Thymus (tissue), 11 donors: ENCODE measurements around the gene MUL1. TPM values are rescaled to one million over a fixed set of nuclear protein-coding genes. Genes with fewer than 3 reads are reported as not detected.

Experiments
- DNase-seq, 9 donors: peaks; one replicate each; pipeline ENCODE4 v3.0.0-alpha.2; 2013; ENCODE audit warnings: low spot score in 9 of 9, low read depth in 6 of 9, missing footprints in 1 of 9
- H3K27ac ChIP-seq, 2 donors: one replicate each; pipeline ENCODE4 v1.5.1; 2013; ENCODE audit warnings: control low read depth in 1 of 2, low read depth in 1 of 2, low read length in 1 of 2, mild to moderate bottlenecking in 1 of 2, moderate library complexity in 1 of 2
- H3K27me3 ChIP-seq, 2 donors: one replicate each; pipeline ENCODE4 v1.5.1; 2013; ENCODE audit warnings: low read length in 1 of 2; ENCODE audit not compliant: control insufficient read depth in 2 of 2, insufficient read depth in 1 of 2
- H3K36me3 ChIP-seq, 2 donors: one replicate each; pipeline ENCODE4 v1.5.1; 2013; ENCODE audit warnings: low read length in 1 of 2, mild to moderate bottlenecking in 1 of 2, moderate library complexity in 1 of 2; ENCODE audit not compliant: control insufficient read depth in 2 of 2, insufficient read depth in 2 of 2
- H3K4me1 ChIP-seq, 2 donors: one replicate each; pipeline ENCODE4 v1.5.1; 2013; ENCODE audit warnings: low read length in 2 of 2; ENCODE audit not compliant: control insufficient read depth in 2 of 2, insufficient read depth in 2 of 2
- H3K4me3 ChIP-seq, 2 donors: one replicate each; pipeline ENCODE4 v1.5.1; 2013; ENCODE audit warnings: low read length in 2 of 2, control low read depth in 1 of 2, mild to moderate bottlenecking in 1 of 2
- H3K9me3 ChIP-seq, 2 donors: one replicate each; pipeline ENCODE4 v1.5.1; 2013; ENCODE audit warnings: low read length in 1 of 2, mild to moderate bottlenecking in 1 of 2; ENCODE audit not compliant: control insufficient read depth in 2 of 2, insufficient read depth in 1 of 2
- WGBS: extraction: QIAGEN DNeasy Blood & Tissue Kit; methylation state at CpG from one replicate; pipeline ENCODE4 v1.1.7; 2013; 5-methylcytosine and 5-hydroxymethylcytosine counted together
- polyA plus RNA-seq: library from polyadenylated mRNA; stranded (reverse); fragments of 200-250 nt; gene quantifications from one replicate; pipeline ENCODE4 v1.2.3, GENCODE V29; 2013
- total RNA-seq: library from RNA; stranded (reverse); fragments of 120-200 nt; gene quantifications from one replicate; pipeline ENCODE4 v1.2.4, GENCODE V29; 2013
- donor health status: healthy.

The MUL1 gene
- total and polyA plus RNA-seq, 2 donors: 9.3 to 14.5 TPM

DNA sequence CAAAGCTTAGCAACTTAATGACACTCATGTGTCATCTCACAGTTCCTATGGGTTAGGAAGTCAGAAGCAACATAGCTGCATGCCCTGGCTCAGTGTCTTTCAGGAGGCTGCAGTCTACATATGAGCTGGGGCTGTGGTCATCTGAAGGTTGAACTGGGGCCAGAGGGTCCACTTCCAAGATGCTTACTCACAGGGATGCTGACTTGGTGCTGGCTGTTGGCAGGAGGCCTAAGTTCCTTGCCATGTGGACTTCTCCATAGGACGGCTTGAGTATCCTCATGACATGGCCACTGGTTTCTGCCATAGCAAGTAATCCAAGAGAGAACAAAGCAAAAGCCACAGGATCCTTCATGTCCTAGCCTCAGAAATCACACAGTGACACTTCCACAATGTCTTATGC, 32.3 kb upstream of the MUL1 start:
- DNase-seq: no peak
- 95% methylated on average over 1 of the region's 1 CpG for WGBS
- Histone ChIP-seq H3K9me3 (no peaks in the 10 kb centered on the region), H3K36me3 (no peaks in the 10 kb centered on the region), H3K4me3 (no peak overlapping the region), H3K27ac (no peak overlapping the region), H3K4me1 (no peaks in the 10 kb centered on the region), H3K27me3 (peaks cover 0 to 13% of the 10 kb centered on the region in 2 donors)

DNA sequence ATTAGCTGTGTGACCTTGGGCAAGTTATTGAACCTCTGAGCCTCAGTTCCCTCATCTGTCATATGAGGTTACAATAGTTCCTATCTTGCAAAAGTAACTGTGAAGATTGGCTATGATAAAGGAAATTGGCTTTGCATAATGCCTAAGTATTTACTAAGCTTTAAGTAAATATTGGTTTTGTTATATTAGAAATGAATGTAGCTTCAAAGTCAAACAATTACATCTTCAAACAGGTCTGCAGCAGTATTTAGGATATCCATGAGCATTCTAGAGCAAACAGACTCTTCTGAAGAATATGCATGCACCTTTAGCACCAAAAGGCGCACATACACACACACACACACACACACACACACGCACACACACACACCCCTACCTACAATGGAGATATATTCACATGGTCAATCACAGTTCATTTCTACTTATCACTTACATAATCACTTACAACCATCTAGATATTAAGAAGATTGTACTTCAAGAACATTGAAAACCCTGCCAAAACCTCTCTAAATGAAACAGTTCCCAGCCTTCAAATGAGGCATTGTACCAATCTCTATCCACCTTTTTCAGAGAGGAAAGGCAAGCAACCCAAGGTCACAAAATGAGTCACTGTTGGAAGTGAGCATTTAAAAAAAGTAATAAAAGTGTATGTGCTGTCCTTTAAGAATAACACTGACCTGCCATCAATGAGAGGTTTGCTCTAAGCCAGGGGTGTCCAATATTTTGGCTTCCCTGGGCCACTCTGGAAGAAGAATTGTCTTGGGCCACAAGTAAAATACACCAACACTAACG, 31.0 kb upstream of the MUL1 start:
- H3K27ac ChIP-seq: no peak overlapping the region
- 92% methylated on average over 3 of the region's 3 CpGs for WGBS
- no peaks in the 10 kb centered on the region for H3K36me3 ChIP-seq
- H3K9me3 ChIP-seq: no peaks in the 10 kb centered on the region
- no peak for DNase-seq
- H3K27me3 ChIP-seq: peaks cover 0 to 24% of the 10 kb centered on the region in 2 donors
- H3K4me1 ChIP-seq: no peaks in the 10 kb centered on the region
- no peak overlapping the region for H3K4me3 ChIP-seq

DNA sequence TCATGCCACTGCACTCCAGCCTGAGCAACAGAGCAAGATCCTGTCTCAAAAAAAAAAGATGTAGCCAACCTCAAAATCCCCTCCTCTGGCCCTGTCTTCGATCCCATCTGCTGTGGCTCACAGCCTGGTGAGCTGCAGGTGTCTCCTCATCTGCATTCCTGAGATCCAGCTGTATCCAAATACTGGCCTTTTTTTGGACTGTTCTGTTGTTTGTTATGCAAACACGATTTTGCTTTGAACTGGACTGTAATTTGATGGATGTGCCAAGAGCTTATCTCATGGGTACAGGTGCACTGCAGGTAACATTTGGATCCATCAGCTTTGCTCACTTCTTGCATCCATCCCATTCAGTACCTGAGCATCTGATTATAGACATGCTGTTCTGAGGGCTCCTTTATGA, 30.3 kb upstream of the MUL1 start:
- no peak for DNase-seq
- Histone ChIP-seq H3K9me3 (no peaks in the 10 kb centered on the region), H3K27ac (no peak overlapping the region), H3K27me3 (peaks cover 0 to 26% of the 10 kb centered on the region in 2 donors), H3K36me3 (no peaks in the 10 kb centered on the region), H3K4me1 (no peaks in the 10 kb centered on the region), H3K4me3 (no peak overlapping the region)
- WGBS: 61% methylated on average over 2 of the region's 2 CpGs

DNA sequence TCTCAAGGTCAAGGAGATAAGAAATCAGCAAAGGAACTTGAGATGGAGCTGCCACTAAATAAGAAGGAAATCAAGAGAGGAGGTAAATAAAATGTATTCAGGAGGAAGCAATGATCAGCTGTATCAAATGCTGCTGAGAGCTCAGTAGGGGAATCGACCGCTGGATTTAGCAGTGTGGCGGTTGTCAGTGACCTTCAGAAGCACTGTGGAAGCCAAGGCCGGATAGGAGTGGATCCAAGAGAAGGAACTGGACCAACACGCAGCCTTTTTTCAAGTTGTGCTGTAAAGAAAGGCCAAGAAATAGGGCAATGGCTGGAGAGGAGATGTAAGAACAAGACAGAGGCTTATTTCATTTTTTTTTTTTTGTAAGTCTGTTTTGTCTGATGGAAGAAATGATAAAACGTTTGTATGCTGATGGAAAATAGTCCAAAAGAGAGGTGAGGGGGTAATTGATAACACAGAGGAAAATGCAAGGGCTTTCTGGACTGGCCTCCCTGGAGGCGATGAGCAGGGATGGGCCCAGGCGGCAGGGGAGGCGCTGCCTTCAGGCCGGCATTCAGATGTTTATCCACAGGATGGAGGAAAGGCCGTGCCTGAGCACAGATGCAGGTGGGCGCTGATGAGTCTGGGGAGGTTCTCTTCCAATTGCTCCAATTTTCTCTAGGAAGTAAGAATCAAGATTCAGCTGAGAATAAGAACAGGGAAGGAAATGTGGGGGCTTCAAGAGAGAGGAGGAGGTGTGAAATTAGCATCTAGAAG, 26.9 kb upstream of the MUL1 start:
- H3K27ac ChIP-seq: no peak overlapping the region
- H3K9me3 ChIP-seq: no peaks in the 10 kb centered on the region
- H3K4me1 ChIP-seq: no peaks in the 10 kb centered on the region
- WGBS: 83% methylated on average over 12 of the region's 12 CpGs
- no peak for DNase-seq
- H3K36me3 ChIP-seq: no peaks in the 10 kb centered on the region
- no peak overlapping the region for H3K4me3 ChIP-seq
- peaks cover 0 to 33% of the 10 kb centered on the region in 2 donors for H3K27me3 ChIP-seq

DNA sequence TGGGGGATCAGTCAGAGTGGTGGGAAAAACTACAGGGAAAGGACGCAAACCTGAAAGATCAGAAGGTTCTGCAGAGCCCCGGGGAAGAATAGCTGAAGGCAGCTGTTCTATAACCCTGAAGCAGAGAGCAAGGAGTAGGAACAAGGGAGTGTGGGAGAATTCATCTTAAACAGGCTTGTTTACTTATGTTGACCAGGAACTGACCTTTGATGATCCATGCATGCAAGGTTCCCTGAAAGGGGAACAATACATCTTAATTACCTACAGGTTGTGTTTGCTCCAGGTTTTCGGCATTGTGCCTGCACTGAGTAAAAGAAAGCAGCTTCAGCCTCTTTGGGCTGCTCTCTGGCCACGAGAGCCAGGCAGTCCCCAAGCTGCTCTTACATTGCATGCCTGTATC, 25.7 kb upstream of the MUL1 start:
- Histone ChIP-seq H3K9me3 (no peaks in the 10 kb centered on the region), H3K27ac (no peak overlapping the region), H3K4me1 (no peaks in the 10 kb centered on the region), H3K4me3 (no peak overlapping the region), H3K36me3 (no peaks in the 10 kb centered on the region), H3K27me3 (peaks cover 0 to 30% of the 10 kb centered on the region in 2 donors)
- DNase-seq: no peak
- WGBS: 74% methylated on average over 4 of the region's 4 CpGs

- Histone ChIP-seq H3K4me3 (no peak overlapping the region), H3K9me3 (no peaks in the 10 kb centered on the region), H3K27ac (no peak overlapping the region), H3K4me1 (no peaks in the 10 kb centered on the region), H3K27me3 (peaks cover 0 to 27% of the 10 kb centered on the region in 2 donors), H3K36me3 (no peaks in the 10 kb centered on the region)
- 83% methylated on average over 6 of the region's 6 CpGs for WGBS
- no peak for DNase-seq
These were observed 22.9 kb upstream of the MUL1 start for GRCh38 chr1:20530901-20531300.

- Histone ChIP-seq H3K9me3 (no peaks in the 10 kb centered on the region), H3K4me1 (no peaks in the 10 kb centered on the region), H3K4me3 (no peak overlapping the region), H3K36me3 (no peaks in the 10 kb centered on the region), H3K27ac (no peak overlapping the region), H3K27me3 (peaks cover 0 to 27% of the 10 kb centered on the region in 2 donors)
- WGBS: 13% methylated on average over 8 of the region's 8 CpGs
- DNase-seq: no peak
These were observed 22.4 kb upstream of the MUL1 start for GRCh38 chr1:20530306-20530705.

GRCh38 chr1:20528221-20528620, 20.3 kb upstream of the MUL1 start:
- H3K9me3 ChIP-seq: no peaks in the 10 kb centered on the region
- H3K4me3 ChIP-seq: no peak overlapping the region
- DNase-seq: no peak
- H3K27ac ChIP-seq: no peak overlapping the region
- 84% methylated on average over 7 of the region's 7 CpGs for WGBS
- peaks cover 0 to 14% of the 10 kb centered on the region in 2 donors for H3K27me3 ChIP-seq
- no peaks in the 10 kb centered on the region for H3K4me1 ChIP-seq
- no peaks in the 10 kb centered on the region for H3K36me3 ChIP-seq

- H3K4me1 ChIP-seq: no peaks in the 10 kb centered on the region
- H3K4me3 ChIP-seq: no peak overlapping the region
- peaks cover 0 to 11% of the 10 kb centered on the region in 2 donors for H3K27me3 ChIP-seq
- no peak for DNase-seq
- H3K9me3 ChIP-seq: no peaks in the 10 kb centered on the region
- no peaks in the 10 kb centered on the region for H3K36me3 ChIP-seq
- WGBS: 93% methylated on average over 6 of the region's 6 CpGs
- no peak overlapping the region for H3K27ac ChIP-seq
These were observed 18.3 kb upstream of the MUL1 start for GRCh38 chr1:20526267-20526666.
